Colonic mucosa (tissue), 4 donors: Measurements from ENCODE around the gene ZNF264. TPM values are rescaled to one million over a fixed set of nuclear protein-coding genes. Genes with fewer than 3 reads are reported as not detected.
"Not testable (repeated sequence)": the region's sequence is repeated elsewhere in the genome, so short reads cannot be mapped to it uniquely, and the experiment has no call there.

Experiments used
- DNase-seq: peaks from one replicate; pipeline ENCODE4 v3.0.0-alpha.2; 2020
- H3K27ac ChIP-seq: fragments of 200-600 bp; one replicate; pipeline ENCODE4 v1.8.0; 2021
- H3K27me3 ChIP-seq: fragments of 200-600 bp; one replicate; pipeline ENCODE4 v1.8.0; 2021
- H3K36me3 ChIP-seq: fragments of 200-600 bp; one replicate; pipeline ENCODE4 v1.8.0; 2021
- H3K4me1 ChIP-seq: fragments of 200-600 bp; one replicate; pipeline ENCODE4 v1.8.0; 2021; ENCODE audit warnings: mild to moderate bottlenecking
- H3K4me3 ChIP-seq: fragments of 200-600 bp; one replicate; pipeline ENCODE4 v1.8.0; 2021
- H3K9ac ChIP-seq, 2 donors: one replicate each; pipeline ENCODE4 v1.7.0; 2013; ENCODE audit warnings: control low read depth in 2 of 2, low read depth in 2 of 2, low read length in 2 of 2
- H3K9me3 ChIP-seq: fragments of 200-600 bp; one replicate; pipeline ENCODE4 v1.8.0; 2021
- CTCF ChIP-seq: fragments of 200-600 bp; IDR thresholded peaks from one replicate; pipeline ENCODE4 v1.8.0; 2022; ENCODE audit warnings: antibody characterized with exemption, mild to moderate bottlenecking
- intact Hi-C: fragments of 100-400 bp; cut with DNase I; formaldehyde crosslinking; loops from one replicate; pipeline ENCODE4 v1.14.1; 2022
- total RNA-seq, 2 donors: library from RNA; stranded (reverse); fragmentation: NEBNext Ultra II Directional in 1 of 2; extraction: Animal tissue kit (Norgen Biotek cat#: 25700) in 1 of 2; gene quantifications; one replicate each; pipeline ENCODE4 v1.2.1, GENCODE V29; 2021
- donor health status: healthy.
- donor health status: DM: no; HTN: no; CAD: no.
- donor health status: DM: no; HTN: no; CAD: no.

The ZNF264 gene
- total RNA-seq, 2 donors from 2014 or later, result 23.9 to 26.3 TPM

GRCh38 chr19:57167385-57167784 lies 23.9 kb upstream of the ZNF264 start, which contains the start of gene DUXA:
DUXA (minus strand) TSS chr19:57167485; CDS start chr19:57167443, 42 bp downstream.
- TF ChIP-seq CTCF, result no peak
- intact Hi-C loops, result no loop called here
- Histone ChIP-seq H3K4me1 (no peaks in the 10 kb centered on the region), H3K4me3 (no peak within 1 kb of the TSS), H3K27me3 (no peaks in the 10 kb centered on the region), H3K36me3 (no peaks in the 10 kb centered on the region), H3K27ac (no peak within 1 kb of the TSS), H3K9ac (no peak within 1 kb of the TSS), H3K9me3 (no peaks in the 10 kb centered on the region)
- DNase-seq, result no peak

GRCh38 chr19:57171551-57172081 lies 19.7 kb upstream of the ZNF264 start:
- TF ChIP-seq CTCF, result no peak
- Histone ChIP-seq H3K9me3 (no peaks in the 10 kb centered on the region), H3K27ac (no peak overlapping the region), H3K27me3 (no peaks in the 10 kb centered on the region), H3K36me3 (no peaks in the 10 kb centered on the region), H3K4me1 (no peaks in the 10 kb centered on the region), H3K9ac (no peak overlapping the region), H3K4me3 (no peak overlapping the region)
- intact Hi-C loops, result no loop called here
- peak; percentile 32 for DNase-seq

GRCh38 chr19:57190301-57190700 lies 999 bp upstream of the ZNF264 start:
- Histone ChIP-seq H3K4me1 (no peaks in the 10 kb centered on the region), H3K27ac (no peak overlapping the region), H3K27me3 (no peaks in the 10 kb centered on the region), H3K9me3 (no peaks in the 10 kb centered on the region), H3K4me3 (no peak overlapping the region), H3K36me3 (peaks cover 7% of the 10 kb centered on the region), H3K9ac (no peak overlapping the region)
- DNase-seq, result no peak
- intact Hi-C loops, result no loop called here
- TF ChIP-seq CTCF, result no peak

GRCh38 chr19:57192077-57192420 lies 749 bp downstream of the ZNF264 start:
- peak overlapping the region; percentile 78 to 92 for H3K9ac ChIP-seq
- peaks cover 7% of the 10 kb centered on the region for H3K36me3 ChIP-seq
- H3K9me3 ChIP-seq, result no peaks in the 10 kb centered on the region
- peak overlapping the region; percentile 100 for H3K4me3 ChIP-seq
- intact Hi-C loops, result no loop called here
- no peak for DNase-seq
- H3K4me1 ChIP-seq, result no peaks in the 10 kb centered on the region
- no peaks in the 10 kb centered on the region for H3K27me3 ChIP-seq
- no peak overlapping the region for H3K27ac ChIP-seq
- TF ChIP-seq CTCF, result no peak

GRCh38 chr19:57192993-57193392 lies 1.7 kb downstream of the ZNF264 start:
- no peaks in the 10 kb centered on the region for H3K27me3 ChIP-seq
- DNase-seq, result no peak
- no peak overlapping the region for H3K9ac ChIP-seq
- intact Hi-C loops, result no loop called here
- no peak overlapping the region for H3K4me3 ChIP-seq
- no peaks in the 10 kb centered on the region for H3K9me3 ChIP-seq
- TF ChIP-seq CTCF, result no peak
- H3K27ac ChIP-seq, result no peak overlapping the region
- no peaks in the 10 kb centered on the region for H3K4me1 ChIP-seq
- peaks cover 7% of the 10 kb centered on the region for H3K36me3 ChIP-seq

- intact Hi-C loops, H3K9me3 ChIP-seq: not testable (repeated sequence)
Measured at GRCh38 chr19:57197874-57198273, 6.6 kb downstream of the ZNF264 start.

More at GRCh38 chr19:57197874-57198273, 6.6 kb downstream of the ZNF264 start:
- H3K4me1 ChIP-seq, H3K9ac ChIP-seq, H3K27me3 ChIP-seq, H3K4me3 ChIP-seq, H3K27ac ChIP-seq, H3K36me3 ChIP-seq, DNase-seq: not testable (repeated sequence)
